B cell (primary cell): ENCODE results near the gene MAPKAPK3. TPM values are rescaled to one million over a fixed set of nuclear protein-coding genes. Genes with fewer than 3 reads are reported as not detected.

Source experiments
- ATAC-seq: fragments of 200-7000 bp; cut with Tn5 transposase; one replicate; pipeline ENCODE4 v1.10.0; 2021; ENCODE audit warnings: low read depth, mild to moderate bottlenecking, moderate number of reproducible peaks, moderate library complexity
- CTCF ChIA-PET: fragments of 350-600 bp; sonication (Branson Sonifier 250); formaldehyde crosslinking; loops from one replicate; lab custom pipeline; 2021; ENCODE audit warnings: antibody characterized with exemption, inconsistent platforms; lab: Charles Lee
- POLR2A ChIA-PET: fragments of 350-600 bp; sonication (Branson Sonifier 250); formaldehyde crosslinking; loops from one replicate; lab custom pipeline; 2021; ENCODE audit warnings: antibody characterized with exemption; lab: Charles Lee
- DNase-seq: peaks from one replicate; pipeline ENCODE4 v3.0.0; 2013
- H2AFZ ChIP-seq: 2 replicates; pipeline ENCODE4 v1.6.1; 2012; ENCODE audit warnings: mild to moderate bottlenecking, low read depth, low read length; ENCODE audit not compliant: insufficient read depth, poor library complexity, severe bottlenecking
- H3K27ac ChIP-seq, 2 donors: 1 replicate in 1 of 2; 2 replicates in 1 of 2; pipeline ENCODE4 v1.5.1; 2012 to 2013; ENCODE audit warnings: low read length in 2 of 2, mild to moderate bottlenecking in 2 of 2, moderate library complexity in 1 of 2
- H3K27me3 ChIP-seq, 4 experiments: fragments of 200-600 bp in 1 of 4; sonication (generic) in 1 of 4; replicated peaks in 1 of 4; 1 replicate in 2 of 4; 2 replicates in 2 of 4; pipeline versions ENCODE4 v1.6.1 to v1.7.0; 2013 to 2016; ENCODE audit warnings: low read length in 3 of 4, mild to moderate bottlenecking in 2 of 4, mixed read lengths in 1 of 4, moderate library complexity in 1 of 4; ENCODE audit not compliant: insufficient read depth in 4 of 4, control insufficient read depth in 3 of 4; ENCODE audit errors: control extremely low read depth in 1 of 4
- H3K36me3 ChIP-seq, 2 experiments: replicated peaks in 1 of 2; 1 replicate in 1 of 2; 2 replicates in 1 of 2; pipeline versions ENCODE4 v1.6.1 to v1.7.1; 2013; ENCODE audit warnings: low read length in 1 of 2; ENCODE audit not compliant: insufficient read depth in 2 of 2, control insufficient read depth in 1 of 2; ENCODE audit errors: control extremely low read depth in 1 of 2, extremely low read depth in 1 of 2
- H3K4me1 ChIP-seq, 2 donors: fragments of 200-600 bp in 1 of 2; sonication (generic) in 1 of 2; 1 replicate in 1 of 2; 2 replicates in 1 of 2; pipeline versions ENCODE4 v1.5.1 to v1.6.1; 2013 to 2017; ENCODE audit warnings: low read length in 2 of 2; ENCODE audit not compliant: control insufficient read depth in 2 of 2, insufficient read depth in 2 of 2
- H3K4me2 ChIP-seq: replicated peaks from 2 replicates; pipeline ENCODE3; 2012; ENCODE audit warnings: mild to moderate bottlenecking, low read depth, low read length; ENCODE audit not compliant: poor library complexity, severe bottlenecking
- H3K4me3 ChIP-seq, 5 experiments: fragments of 200-600 bp in 1 of 5; sonication (generic) in 1 of 5; 1 replicate in 3 of 5; 2 replicates in 2 of 5; pipeline versions ENCODE4 v1.5.1 to v1.7.0; 2011 to 2016; ENCODE audit warnings: low read length in 4 of 5, mild to moderate bottlenecking in 4 of 5, low read depth in 2 of 5, control low read depth in 1 of 5, moderate library complexity in 1 of 5; ENCODE audit not compliant: insufficient read depth in 1 of 5; ENCODE audit errors: control extremely low read depth in 1 of 5, extremely low read depth in 1 of 5
- H3K79me2 ChIP-seq: fragments of 200-600 bp; sonication (generic); one replicate; pipeline ENCODE4 v1.6.0; 2016; ENCODE audit warnings: low read length; ENCODE audit not compliant: control insufficient read depth, insufficient read depth
- H3K9ac ChIP-seq: fragments of 200-600 bp; sonication (generic); 2 replicates; pipeline ENCODE4 v1.6.1; 2017; ENCODE audit warnings: mild to moderate bottlenecking, low read length, moderate library complexity
- H3K9me3 ChIP-seq, 3 donors: one replicate each; pipeline versions ENCODE4 v1.6.1 to v1.7.1; 2013; ENCODE audit warnings: low read length in 2 of 3; ENCODE audit not compliant: control insufficient read depth in 2 of 3, insufficient read depth in 1 of 3; ENCODE audit errors: control extremely low read depth in 1 of 3
- H4K20me1 ChIP-seq: 2 replicates; pipeline ENCODE4 v1.6.0; 2012; ENCODE audit warnings: mild to moderate bottlenecking, low read length; ENCODE audit not compliant: insufficient read depth, control insufficient read depth, poor library complexity, severe bottlenecking
- H3K27ac Mint-ChIP-seq: one replicate; pipeline ENCODE4 v1.8.0; 2021; ENCODE audit warnings: mixed read lengths
- H3K27me3 Mint-ChIP-seq: one replicate; pipeline ENCODE4 v1.8.0; 2021; ENCODE audit warnings: mixed read lengths
- H3K4me1 Mint-ChIP-seq: one replicate; pipeline ENCODE4 v1.8.0; 2021; ENCODE audit warnings: mixed read lengths
- H3K4me3 Mint-ChIP-seq: one replicate; pipeline ENCODE4 v1.8.0; 2021; ENCODE audit warnings: mixed read lengths
- H3K9me3 Mint-ChIP-seq: one replicate; pipeline ENCODE4 v1.8.0; 2022; ENCODE audit warnings: mixed read lengths; ENCODE audit not compliant: insufficient read depth
- EZH2 ChIP-seq: IDR thresholded peaks from 2 replicates; pipeline ENCODE4 v1.6.1; 2012; ENCODE audit warnings: borderline replicate concordance, low read depth, mild to moderate bottlenecking, moderate library complexity, low read length; ENCODE audit not compliant: insufficient read depth, poor library complexity, severe bottlenecking
- WGBS: methylation state at CpG from one replicate; pipeline ENCODE4 v1.1.5; 2013; ENCODE audit warnings: missing lambda C conversion rate; ENCODE audit not compliant: insufficient coverage; 5-methylcytosine and 5-hydroxymethylcytosine counted together
- intact Hi-C: fragments of 100-400 bp; cut with micrococcal nuclease; formaldehyde crosslinking; loops from one replicate; pipeline ENCODE4 v1.10.0; 2022
- polyA plus RNA-seq: library from polyadenylated mRNA; depleted of rRNA; stranded (reverse); fragments of >200 nt; gene quantifications from 2 replicates; pipeline ENCODE4 v1.2.3, GENCODE V29; 2012
- total RNA-seq, 2 donors: library from RNA; stranded (reverse); fragments of 120-200 nt in 1 of 2; gene quantifications; 1 replicate in 1 of 2; 2 replicates in 1 of 2; pipeline versions ENCODE4 v1.2.3 to v1.2.4, GENCODE V29; 2013 to 2022
- TF ChIP-seq, protein P1 (sequence below): fragments of 200-600 bp; IDR thresholded peaks from one replicate; pipeline ENCODE4 v1.8.0; 2022; ENCODE audit warnings: antibody characterized with exemption, mild to moderate bottlenecking

MAPKAPK3 gene
- total and polyA plus RNA-seq, 2 donors (not counting 1 experiment from before 2014, with no cell fraction given) = 17.8 to 18.8 TPM

DNA sequence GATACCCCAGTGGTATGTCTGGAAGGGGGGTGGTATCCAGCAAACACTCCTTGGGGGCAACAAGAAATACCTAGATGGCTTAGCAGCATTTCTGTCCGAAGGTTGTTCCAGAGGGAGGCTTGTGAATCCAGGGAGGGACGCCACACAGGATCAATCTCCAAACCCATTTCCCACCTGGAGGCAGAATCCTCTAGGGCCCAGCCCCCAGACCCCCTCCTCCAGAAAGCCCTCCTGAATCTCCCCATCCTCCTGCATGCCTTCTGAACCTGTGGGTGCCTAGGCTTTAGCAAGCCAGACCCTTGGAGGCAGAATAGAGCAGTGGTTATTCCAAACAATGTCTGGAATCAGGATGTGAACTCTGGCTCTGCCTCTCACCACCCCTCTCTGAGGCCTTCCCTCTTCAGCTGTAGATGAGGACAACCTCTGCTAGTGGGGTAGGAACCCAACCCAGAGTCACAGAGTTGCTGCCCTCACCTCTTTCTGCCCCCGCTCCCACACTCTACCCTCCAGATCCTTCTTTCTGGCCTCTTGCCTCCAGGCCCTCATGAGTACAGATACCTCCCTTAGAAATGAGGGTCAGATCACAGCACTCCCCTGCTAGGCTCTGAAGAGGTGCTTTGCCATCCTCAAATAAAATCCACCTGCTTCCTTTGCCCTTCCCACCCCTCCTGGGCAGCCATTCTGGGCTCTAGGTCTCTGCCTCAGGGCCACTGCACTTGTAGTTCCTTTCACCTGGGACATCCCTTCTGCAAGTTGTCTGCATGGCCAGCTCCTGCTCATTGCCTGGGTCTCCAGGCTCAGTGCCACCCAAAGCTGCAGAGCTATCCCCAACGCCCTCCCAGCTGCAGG is 13.5 kb upstream of the MAPKAPK3 start:
- Mint-ChIP-seq H3K4me3 (no peak overlapping the region), H3K9me3 (no peaks in the 10 kb centered on the region), H3K27ac (no peak overlapping the region), H3K4me1 (peaks cover 42% of the 10 kb centered on the region), H3K27me3 (no peaks in the 10 kb centered on the region)
- Histone ChIP-seq H3K4me3 (no peak overlapping the region), H2AFZ (no peak overlapping the region), H3K27me3 (no peaks in the 10 kb centered on the region), H3K4me1 (peaks cover 39 to 50% of the 10 kb centered on the region in 2 donors), H3K36me3 (peaks cover 0 to 4% of the 10 kb centered on the region in 2 experiments), H3K9ac (no peak overlapping the region), H4K20me1 (no peaks in the 10 kb centered on the region), H3K9me3 (no peaks in the 10 kb centered on the region), H3K79me2 (no peaks in the 10 kb centered on the region), H3K27ac (no peak overlapping the region), H3K4me2 (no peak overlapping the region)
- intact Hi-C loops = no loop called here
- ChIA-PET CTCF (interaction anchor here (0.6 to 17.6 kb wide), 3 partner anchors 10 to 1771 kb away, joined by 3 to 541 read pairs (median 4); partner anchors contain the start of genes C3orf18 and HEMK1), POLR2A (no interaction called here)
- ATAC-seq (no peak), DNase-seq (no peak)
- TF ChIP-seq, protein P1, sequence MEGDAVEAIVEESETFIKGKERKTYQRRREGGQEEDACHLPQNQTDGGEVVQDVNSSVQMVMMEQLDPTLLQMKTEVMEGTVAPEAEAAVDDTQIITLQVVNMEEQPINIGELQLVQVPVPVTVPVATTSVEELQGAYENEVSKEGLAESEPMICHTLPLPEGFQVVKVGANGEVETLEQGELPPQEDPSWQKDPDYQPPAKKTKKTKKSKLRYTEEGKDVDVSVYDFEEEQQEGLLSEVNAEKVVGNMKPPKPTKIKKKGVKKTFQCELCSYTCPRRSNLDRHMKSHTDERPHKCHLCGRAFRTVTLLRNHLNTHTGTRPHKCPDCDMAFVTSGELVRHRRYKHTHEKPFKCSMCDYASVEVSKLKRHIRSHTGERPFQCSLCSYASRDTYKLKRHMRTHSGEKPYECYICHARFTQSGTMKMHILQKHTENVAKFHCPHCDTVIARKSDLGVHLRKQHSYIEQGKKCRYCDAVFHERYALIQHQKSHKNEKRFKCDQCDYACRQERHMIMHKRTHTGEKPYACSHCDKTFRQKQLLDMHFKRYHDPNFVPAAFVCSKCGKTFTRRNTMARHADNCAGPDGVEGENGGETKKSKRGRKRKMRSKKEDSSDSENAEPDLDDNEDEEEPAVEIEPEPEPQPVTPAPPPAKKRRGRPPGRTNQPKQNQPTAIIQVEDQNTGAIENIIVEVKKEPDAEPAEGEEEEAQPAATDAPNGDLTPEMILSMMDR = no peak
- no peak for TF ChIP-seq EZH2
- 53% methylated on average over 4 of the region's 4 CpGs for whole genome bisulfite sequencing

- CTCF ChIA-PET = interaction anchor here (0.6 to 17.6 kb wide), 4 partner anchors 13 to 1772 kb away, joined by 3 to 541 read pairs (median 5); partner anchors contain the start of genes C3orf18 and HEMK1
- no peak for DNase-seq
- WGBS = 92% methylated on average over 5 of the region's 5 CpGs
- POLR2A ChIA-PET = no interaction called here
- Histone ChIP-seq H4K20me1 (no peaks in the 10 kb centered on the region), H3K4me3 (no peak overlapping the region), H3K4me2 (no peak overlapping the region), H3K9me3 (no peaks in the 10 kb centered on the region), H3K27me3 (no peaks in the 10 kb centered on the region), H3K4me1 (peaks cover 39 to 50% of the 10 kb centered on the region in 2 donors), H3K9ac (no peak overlapping the region), H2AFZ (no peak overlapping the region), H3K79me2 (peaks cover 6% of the 10 kb centered on the region), H3K36me3 (peaks cover 0 to 4% of the 10 kb centered on the region in 2 experiments), H3K27ac (peak overlapping the region; percentile 16 to 21)
- no peak for ATAC-seq
- intact Hi-C loops = no loop called here
- no peaks in the 10 kb centered on the region for H3K27me3 Mint-ChIP-seq
- H3K9me3 Mint-ChIP-seq = no peaks in the 10 kb centered on the region
- peak overlapping the region; percentile 35 for H3K27ac Mint-ChIP-seq
- H3K4me3 Mint-ChIP-seq = no peak overlapping the region
- no peak for TF ChIP-seq EZH2
- TF ChIP-seq, protein P1 = no peak
- peaks cover 42% of the 10 kb centered on the region for H3K4me1 Mint-ChIP-seq
Observed at GRCh38 chr3:50604110-50604621, 12.8 kb upstream of the MAPKAPK3 start.
